DOHH2 (cell line): ENCODE measurements around the gene CNN2.

ENCODE experiments used
- H3F3A ChIP-seq: fragments of 200-600 bp; sonication (generic), shearing (Covaris generic); 2 replicates; pipeline ENCODE4 v1.6.0; 2016; ENCODE audit warnings: antibody characterized with exemption, mild to moderate bottlenecking; ENCODE audit not compliant: control insufficient read depth, insufficient read depth
- H3K27ac ChIP-seq: fragments of 200-600 bp; sonication (generic); 2 replicates; pipeline ENCODE4 v1.5.1; 2014; ENCODE audit warnings: low read depth, mild to moderate bottlenecking, low read length, moderate library complexity
- H3K27me3 ChIP-seq: fragments of 200-600 bp; sonication (generic); 2 replicates; pipeline ENCODE4 v1.6.1; 2014; ENCODE audit warnings: mild to moderate bottlenecking, low read length, mixed read lengths; ENCODE audit not compliant: control insufficient read depth
- H3K36me3 ChIP-seq: fragments of 200-600 bp; sonication (generic); 2 replicates; pipeline ENCODE4 v1.6.1; 2014; ENCODE audit warnings: mild to moderate bottlenecking, low read length, moderate library complexity, mixed read lengths; ENCODE audit not compliant: control insufficient read depth
- H3K4me1 ChIP-seq: fragments of 200-600 bp; sonication (generic); 2 replicates; pipeline ENCODE4 v1.6.1; 2014; ENCODE audit warnings: mild to moderate bottlenecking, low read length, mixed read lengths; ENCODE audit not compliant: control insufficient read depth
- H3K4me2 ChIP-seq: fragments of 200-600 bp; sonication (generic); 2 replicates; pipeline ENCODE4 v1.6.0; 2014; ENCODE audit warnings: mild to moderate bottlenecking, low read length, moderate library complexity
- H3K4me3 ChIP-seq: fragments of 200-600 bp; sonication (generic); 2 replicates; pipeline ENCODE4 v1.5.1; 2014; ENCODE audit warnings: mild to moderate bottlenecking, low read length, mixed read lengths
- H3K79me2 ChIP-seq: fragments of 200-600 bp; sonication (generic); 2 replicates; pipeline ENCODE4 v1.6.1; 2014; ENCODE audit warnings: mild to moderate bottlenecking, low read length, mixed read lengths; ENCODE audit not compliant: control insufficient read depth
- H3K9me2 ChIP-seq: fragments of 200-600 bp; sonication (generic); replicated peaks from 2 replicates; pipeline ENCODE4 v1.6.1; 2014; ENCODE audit warnings: mild to moderate bottlenecking, low read length, mixed read lengths; ENCODE audit not compliant: control insufficient read depth
- H3K9me3 ChIP-seq: fragments of 200-600 bp; sonication (generic); 2 replicates; pipeline ENCODE4 v1.6.1; 2014; ENCODE audit warnings: antibody characterized with exemption, low read length, mixed read lengths; ENCODE audit not compliant: control insufficient read depth, insufficient read depth
- H4K20me1 ChIP-seq: fragments of 200-600 bp; sonication (generic); 2 replicates; pipeline ENCODE4 v1.6.0; 2014; ENCODE audit warnings: low read depth, mild to moderate bottlenecking, antibody characterized with exemption, low read length, moderate library complexity; ENCODE audit not compliant: control insufficient read depth, insufficient read depth
- EZH2phosphoT487 ChIP-seq: fragments of 200-600 bp; sonication (generic); IDR thresholded peaks from 2 replicates; pipeline ENCODE4 v1.6.1; 2017; ENCODE audit warnings: borderline replicate concordance, mild to moderate bottlenecking, antibody characterized with exemption, low read length, moderate library complexity, mixed read lengths
- TF ChIP-seq, protein P1 (sequence below): fragments of 200-600 bp; sonication (generic); IDR thresholded peaks from one replicate; pipeline ENCODE4 v1.5.1; 2014; ENCODE audit warnings: antibody characterized with exemption, mild to moderate bottlenecking, low read depth, low read length; ENCODE audit not compliant: poor library complexity, severe bottlenecking

Gene CNN2

DNA sequence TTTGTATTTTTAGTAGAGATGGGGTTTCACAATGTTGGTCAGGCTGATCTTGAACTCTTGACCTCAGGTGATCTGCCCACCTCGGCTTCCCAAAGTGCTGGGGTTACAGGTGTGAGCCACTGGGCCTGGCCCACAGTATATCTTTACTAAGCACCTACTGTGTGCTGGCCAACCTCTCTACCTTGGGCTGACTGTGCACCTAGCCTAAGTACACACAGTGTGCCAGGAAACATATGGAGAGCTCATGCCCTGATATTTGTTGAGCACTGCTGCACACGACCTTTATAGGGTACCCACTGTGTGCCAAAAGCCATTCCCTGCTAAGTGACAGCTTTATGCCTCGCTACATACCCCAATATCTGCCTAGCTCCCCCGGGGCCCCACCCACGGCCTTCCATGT is 34.3 kb downstream of the CNN2 start:
- Histone ChIP-seq H4K20me1 (no peaks in the 10 kb centered on the region), H3K79me2 (no peaks in the 10 kb centered on the region), H3K4me2 (no peak overlapping the region), H3K4me1 (peaks cover 30% of the 10 kb centered on the region), H3K4me3 (no peak overlapping the region), H3K27me3 (no peaks in the 10 kb centered on the region), H3K36me3 (peaks cover 15% of the 10 kb centered on the region), H3F3A (peaks cover 5% of the 10 kb centered on the region; the same call in 1 of the 2 replicates), H3K27ac (no peak overlapping the region), H3K9me2 (no peaks in the 10 kb centered on the region), H3K9me3 (no peaks in the 10 kb centered on the region)
- TF ChIP-seq, protein P1, sequence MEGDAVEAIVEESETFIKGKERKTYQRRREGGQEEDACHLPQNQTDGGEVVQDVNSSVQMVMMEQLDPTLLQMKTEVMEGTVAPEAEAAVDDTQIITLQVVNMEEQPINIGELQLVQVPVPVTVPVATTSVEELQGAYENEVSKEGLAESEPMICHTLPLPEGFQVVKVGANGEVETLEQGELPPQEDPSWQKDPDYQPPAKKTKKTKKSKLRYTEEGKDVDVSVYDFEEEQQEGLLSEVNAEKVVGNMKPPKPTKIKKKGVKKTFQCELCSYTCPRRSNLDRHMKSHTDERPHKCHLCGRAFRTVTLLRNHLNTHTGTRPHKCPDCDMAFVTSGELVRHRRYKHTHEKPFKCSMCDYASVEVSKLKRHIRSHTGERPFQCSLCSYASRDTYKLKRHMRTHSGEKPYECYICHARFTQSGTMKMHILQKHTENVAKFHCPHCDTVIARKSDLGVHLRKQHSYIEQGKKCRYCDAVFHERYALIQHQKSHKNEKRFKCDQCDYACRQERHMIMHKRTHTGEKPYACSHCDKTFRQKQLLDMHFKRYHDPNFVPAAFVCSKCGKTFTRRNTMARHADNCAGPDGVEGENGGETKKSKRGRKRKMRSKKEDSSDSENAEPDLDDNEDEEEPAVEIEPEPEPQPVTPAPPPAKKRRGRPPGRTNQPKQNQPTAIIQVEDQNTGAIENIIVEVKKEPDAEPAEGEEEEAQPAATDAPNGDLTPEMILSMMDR: no peak
- TF ChIP-seq EZH2phosphoT487: no peak

DNA sequence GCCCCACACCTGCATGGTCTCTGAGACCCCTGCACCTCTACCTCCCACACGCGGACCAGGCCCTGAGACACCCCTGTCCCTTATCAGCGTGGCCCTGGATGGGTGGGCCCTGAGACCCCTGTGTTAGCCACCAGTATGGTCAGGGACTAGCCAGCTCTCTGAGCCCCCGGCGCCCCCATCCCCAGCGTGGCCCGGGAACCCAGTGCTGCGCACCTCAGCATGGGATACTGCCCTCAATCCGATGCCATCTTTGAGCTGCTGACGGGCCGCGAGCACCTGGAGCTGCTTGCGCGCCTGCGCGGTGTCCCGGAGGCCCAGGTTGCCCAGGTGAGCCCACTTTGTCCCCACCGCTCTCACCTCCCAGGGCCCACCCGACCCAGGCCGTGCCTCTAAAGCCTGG is 35.6 kb downstream of the CNN2 start:
- H3K4me2 ChIP-seq: no peak overlapping the region
- H3K9me2 ChIP-seq: no peaks in the 10 kb centered on the region
- H3F3A ChIP-seq: peaks cover 5% of the 10 kb centered on the region; the same call in 1 of the 2 replicates
- no peaks in the 10 kb centered on the region for H3K27me3 ChIP-seq
- H4K20me1 ChIP-seq: no peaks in the 10 kb centered on the region
- H3K79me2 ChIP-seq: no peaks in the 10 kb centered on the region
- no peak for TF ChIP-seq EZH2phosphoT487
- TF ChIP-seq, protein P1: no peak
- no peak overlapping the region for H3K4me3 ChIP-seq
- H3K27ac ChIP-seq: no peak overlapping the region
- H3K36me3 ChIP-seq: peaks cover 10% of the 10 kb centered on the region
- H3K9me3 ChIP-seq: no peaks in the 10 kb centered on the region
- H3K4me1 ChIP-seq: peaks cover 39% of the 10 kb centered on the region

DNA sequence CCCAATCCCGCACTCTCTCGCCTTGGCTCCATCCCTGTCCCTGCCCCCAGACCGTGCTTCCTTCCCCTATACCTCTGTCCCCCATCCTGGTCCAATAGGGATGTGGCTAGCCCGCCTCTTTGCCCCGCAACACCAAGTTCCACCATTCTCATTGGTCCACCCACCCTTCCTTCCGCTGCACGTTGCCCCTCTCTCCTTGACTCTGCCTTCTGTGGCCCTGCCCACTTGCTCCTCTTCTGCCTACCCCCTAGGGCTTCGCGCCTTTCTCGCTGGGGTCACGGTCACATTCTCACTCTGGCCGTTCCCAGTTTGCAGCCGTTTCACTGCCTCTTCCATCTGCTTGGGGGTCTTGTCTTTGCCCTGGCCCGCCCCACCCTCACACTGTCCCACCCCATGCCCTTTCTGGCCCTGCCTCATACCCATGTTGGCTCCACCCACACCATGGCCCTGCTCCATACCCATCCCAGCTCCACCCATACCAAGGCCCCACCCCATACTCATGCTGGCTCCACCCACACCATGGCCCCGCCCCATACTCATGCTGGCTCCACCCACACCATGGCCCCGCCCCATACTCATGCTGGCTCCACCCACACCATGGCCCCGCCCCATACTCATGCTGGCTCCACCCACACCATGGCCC is 36.1 kb downstream of the CNN2 start:
- Histone ChIP-seq H4K20me1 (no peaks in the 10 kb centered on the region), H3F3A (peaks cover 5% of the 10 kb centered on the region; the same call in 1 of the 2 replicates), H3K27ac (no peak overlapping the region), H3K27me3 (no peaks in the 10 kb centered on the region), H3K79me2 (no peaks in the 10 kb centered on the region), H3K9me2 (no peaks in the 10 kb centered on the region), H3K4me2 (no peak overlapping the region), H3K36me3 (peaks cover 6% of the 10 kb centered on the region), H3K4me3 (no peak overlapping the region), H3K9me3 (no peaks in the 10 kb centered on the region), H3K4me1 (peaks cover 35% of the 10 kb centered on the region)
- TF ChIP-seq EZH2phosphoT487: no peak
- TF ChIP-seq, protein P1: no peak
